Activated CD8-positive, alpha-beta memory T cell treated with anti-CD3 and anti-CD28 coated beads, Interleukin-2, amount 50 U/mL, for 24 hours (primary cell): ENCODE data around the gene ARHGAP20.

Experiments used
- DNase-seq: peaks from one replicate; pipeline ENCODE4 v3.0.0-alpha.2; 2020; ENCODE audit errors: extremely low read depth

The ARHGAP20 gene, protein sequence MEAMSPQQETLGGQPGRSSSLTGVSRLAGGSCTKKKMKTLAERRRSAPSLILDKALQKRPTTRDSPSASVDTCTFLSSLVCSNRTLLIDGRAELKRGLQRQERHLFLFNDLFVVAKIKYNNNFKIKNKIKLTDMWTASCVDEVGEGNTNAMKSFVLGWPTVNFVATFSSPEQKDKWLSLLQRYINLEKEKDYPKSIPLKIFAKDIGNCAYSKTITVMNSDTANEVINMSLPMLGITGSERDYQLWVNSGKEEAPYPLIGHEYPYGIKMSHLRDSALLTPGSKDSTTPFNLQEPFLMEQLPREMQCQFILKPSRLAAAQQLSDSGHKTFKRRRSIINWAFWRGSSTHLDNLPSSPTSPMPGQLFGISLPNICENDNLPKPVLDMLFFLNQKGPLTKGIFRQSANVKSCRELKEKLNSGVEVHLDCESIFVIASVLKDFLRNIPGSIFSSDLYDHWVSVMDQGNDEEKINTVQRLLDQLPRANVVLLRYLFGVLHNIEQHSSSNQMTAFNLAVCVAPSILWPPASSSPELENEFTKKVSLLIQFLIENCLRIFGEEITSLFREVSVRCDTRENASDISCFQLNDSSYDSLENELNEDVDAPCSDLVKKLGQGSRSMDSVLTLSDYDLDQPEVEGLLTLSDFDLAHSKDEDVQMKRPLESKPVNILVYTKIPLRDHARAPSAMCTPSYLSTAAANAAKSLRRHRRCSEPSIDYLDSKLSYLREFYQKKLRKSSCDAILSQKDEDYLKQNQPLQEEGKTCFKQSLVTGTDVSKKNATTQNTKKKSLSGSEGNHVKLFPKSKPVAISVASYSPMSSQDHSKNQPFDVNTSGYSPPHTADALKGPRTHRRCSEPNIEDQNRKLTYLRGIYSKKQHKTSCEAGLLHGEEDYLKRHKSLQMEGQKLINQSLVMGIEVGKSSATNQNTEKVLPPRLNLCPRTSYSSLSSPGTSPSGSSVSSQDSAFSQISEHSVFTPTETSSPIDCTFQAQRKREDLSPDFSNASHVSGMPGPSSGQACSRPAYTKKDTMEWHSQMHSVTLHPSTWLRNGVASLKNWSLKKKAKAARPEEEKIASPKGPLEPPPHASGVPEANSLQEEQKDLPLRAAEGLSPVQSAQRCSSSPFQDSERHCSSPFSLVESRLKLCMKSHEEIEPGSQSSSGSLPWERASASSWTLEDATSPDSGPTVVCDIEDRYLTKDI

DNA sequence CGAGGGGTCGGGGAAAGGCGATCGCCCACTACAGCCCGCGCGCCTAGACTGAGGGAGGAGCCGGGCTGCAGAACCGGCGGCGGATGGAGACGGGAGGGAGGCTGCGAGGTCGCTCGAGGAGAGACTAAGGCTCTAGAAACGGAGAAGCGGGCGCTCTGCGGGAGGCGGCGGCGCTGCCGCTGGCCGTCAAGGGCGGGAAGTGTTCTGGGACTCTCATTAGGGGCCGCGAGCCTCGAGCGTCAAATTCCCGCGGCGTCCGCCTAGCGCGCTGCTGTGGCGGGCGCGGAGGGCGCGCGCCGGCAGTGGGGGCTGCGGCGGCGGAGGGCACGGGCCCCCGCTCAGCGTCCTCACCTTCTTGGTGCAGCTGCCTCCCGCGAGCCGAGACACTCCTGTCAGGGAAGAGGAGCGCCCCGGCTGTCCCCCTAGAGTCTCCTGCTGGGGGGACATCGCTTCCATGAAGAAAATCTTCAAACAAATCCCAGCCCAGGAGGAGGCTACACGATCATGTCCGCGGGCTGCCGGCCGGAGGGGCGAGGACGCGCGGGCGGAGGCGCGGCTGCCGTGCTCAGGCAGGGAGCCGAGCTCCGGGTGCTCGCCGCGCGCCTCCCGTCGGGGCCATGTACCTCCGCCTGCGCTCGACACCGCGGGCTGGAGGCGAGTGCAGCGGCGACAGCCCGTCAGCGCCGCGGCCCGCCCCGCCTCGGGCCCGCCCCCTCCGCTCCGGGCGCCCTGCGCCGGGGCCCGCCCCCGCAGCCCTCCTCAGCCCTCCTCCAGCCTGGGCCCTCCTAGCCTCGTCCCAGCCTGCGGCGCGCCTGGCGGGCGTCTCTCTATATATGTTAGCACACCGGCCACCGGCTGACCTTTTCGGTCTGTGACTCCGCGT, at the start of gene ARHGAP20:
ARHGAP20 (minus strand) TSS at position 662 of the 883 bp plus-strand sequence; CDS start at position 456, 206 bp downstream.
- no peak for DNase-seq

DNA sequence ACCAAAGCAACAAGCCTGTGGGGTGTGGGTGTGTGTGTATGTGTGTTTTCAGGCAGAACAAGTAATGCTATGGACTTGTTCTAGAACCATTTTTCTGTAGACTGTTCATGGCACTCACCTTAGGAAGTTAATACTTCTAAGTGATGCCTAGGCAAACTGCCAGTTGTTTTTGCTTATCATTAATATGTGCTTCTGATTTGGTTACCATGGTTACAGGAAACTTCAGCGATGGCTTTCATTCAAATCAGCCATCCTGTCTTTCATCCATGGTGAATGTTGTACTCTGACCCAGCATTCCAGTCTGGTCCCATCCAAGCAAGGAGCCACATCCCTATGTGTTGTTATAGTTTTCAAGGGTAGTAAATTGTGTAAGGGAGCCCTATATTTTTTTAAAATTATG, 49.8 kb upstream of the ARHGAP20 start:
- no peak for DNase-seq

DNA sequence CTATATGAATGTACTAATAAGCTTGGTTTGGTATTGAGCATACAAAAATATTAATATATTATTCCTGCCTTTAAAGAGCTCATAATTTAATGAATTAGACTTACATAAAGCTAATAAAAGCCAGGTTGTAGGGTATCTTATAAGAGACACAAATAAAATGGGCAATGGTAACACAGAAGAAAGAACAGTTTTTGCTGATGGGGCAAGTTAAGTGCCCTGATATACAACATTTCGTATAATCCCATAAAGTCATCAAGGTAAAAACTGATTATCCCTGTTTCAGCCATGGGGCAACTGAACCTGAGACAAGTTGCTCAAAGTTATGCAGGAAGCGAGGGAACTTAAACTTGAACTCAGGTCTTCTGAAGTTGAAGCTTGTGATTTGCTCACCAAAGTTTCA, 48.9 kb upstream of the ARHGAP20 start:
- no peak for DNase-seq

DNA sequence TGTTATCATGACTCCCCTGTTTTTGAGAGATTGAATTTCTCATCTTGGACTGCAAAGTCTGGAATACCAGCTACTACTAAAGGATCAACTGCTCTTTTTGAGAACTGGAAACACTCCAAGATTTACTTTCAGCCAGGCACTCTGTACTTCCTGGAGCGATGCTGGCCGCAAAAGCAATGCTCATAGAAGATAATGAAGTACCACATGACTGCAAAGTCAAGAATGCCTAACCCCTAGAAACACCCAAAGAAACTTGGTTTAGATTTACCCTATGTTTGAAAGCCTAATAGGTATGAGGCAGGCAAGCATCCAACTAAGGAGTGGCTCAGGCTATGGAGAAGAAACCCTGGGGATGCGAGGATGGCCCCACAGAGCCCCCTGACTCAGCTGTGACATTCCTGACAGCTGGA, 47.7 kb upstream of the ARHGAP20 start:
- no peak for DNase-seq

DNA sequence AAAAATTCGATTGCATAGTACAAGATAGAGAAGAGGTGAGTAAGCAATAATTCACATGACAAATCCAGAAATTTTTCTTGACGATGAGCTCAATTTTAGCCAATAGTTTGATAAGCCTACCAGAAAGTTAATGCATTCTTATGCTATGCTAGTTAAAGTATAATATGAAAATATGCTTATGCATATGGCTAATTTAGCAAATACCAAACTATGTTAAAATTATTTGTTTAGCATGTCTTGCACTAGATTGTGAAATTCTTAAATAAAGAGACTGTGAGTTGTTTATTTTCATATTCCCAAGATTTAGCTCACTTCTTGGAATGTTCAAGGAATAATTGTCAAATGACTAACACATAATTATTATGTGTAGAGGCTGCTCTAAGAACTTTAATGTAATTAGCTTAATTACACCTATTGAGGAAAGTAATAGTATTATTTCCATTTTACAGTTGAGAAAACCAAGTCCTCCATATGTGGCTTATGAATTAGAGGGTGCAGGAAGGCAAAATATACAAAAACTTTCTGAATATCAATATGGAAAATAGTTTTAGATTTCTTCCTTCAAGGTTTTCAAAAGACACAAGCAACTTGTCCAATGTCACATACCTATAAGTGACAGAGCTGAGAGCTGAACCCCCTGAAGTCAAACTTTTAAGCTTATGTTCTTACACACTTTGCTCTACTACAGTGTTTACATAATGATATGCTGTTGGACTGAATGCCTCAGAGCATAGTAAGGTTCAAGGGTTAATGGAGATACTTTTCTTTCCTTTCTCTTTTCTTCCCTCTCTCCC, 45.9 kb upstream of the ARHGAP20 start:
- DNase-seq = no peak

DNA sequence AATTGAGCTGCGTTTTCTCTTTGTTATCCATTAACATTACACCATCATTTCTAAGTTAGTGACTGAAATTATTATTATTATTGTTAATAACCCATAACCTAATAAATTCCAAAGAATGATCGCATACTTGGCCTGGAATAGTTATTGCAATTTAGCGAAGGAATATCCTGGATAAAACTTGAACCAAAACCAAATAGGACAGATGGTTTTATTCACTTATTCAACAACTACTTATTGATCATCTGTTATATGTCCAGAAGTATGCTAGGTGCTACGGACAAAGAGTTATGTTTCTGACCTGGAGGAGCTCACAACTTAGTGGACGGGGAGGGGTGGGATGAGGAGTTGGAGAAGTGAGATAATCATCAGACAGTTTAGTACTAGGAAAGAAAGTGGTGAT, 44.8 kb upstream of the ARHGAP20 start:
- DNase-seq = no peak

DNA sequence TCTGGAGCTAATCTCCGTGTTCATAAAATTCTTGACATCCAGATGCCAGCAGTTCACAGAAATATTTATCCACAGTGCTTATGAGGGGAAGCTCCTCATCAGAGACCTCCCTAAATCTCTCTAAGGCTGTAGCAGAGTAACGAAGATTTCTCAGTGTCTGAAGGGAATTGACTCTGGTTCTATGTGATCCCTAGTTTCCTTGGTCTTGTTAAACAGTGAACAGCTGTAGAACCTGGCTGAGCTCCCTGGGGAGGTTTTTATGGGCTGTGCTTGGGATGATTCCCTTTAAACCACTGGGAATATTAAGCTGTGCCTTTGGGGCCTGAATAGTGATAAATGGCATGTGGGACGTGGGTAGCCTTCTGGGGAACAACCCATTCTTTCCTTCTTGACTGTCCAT, 43.7 kb upstream of the ARHGAP20 start:
- DNase-seq = no peak

DNA sequence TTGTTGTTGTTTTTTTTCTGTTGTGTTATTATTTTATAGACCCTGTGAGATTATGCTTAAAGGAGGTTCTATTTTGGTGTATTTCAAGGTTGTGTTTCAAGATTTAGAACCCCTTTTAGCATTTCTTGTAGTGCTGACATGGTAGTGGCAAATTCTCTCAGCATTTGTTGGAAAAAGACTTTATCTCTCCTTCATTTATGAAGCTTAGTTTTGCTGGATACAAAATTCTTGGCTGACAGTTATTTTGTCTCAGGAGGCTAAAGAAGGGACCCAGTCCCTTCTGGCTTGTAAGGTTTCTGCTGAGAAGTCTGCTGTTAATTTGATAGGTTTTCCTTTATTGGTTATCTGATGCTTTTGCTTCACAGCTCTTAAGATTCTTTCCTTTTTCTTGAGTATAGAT, 40.7 kb upstream of the ARHGAP20 start:
- no peak for DNase-seq

DNA sequence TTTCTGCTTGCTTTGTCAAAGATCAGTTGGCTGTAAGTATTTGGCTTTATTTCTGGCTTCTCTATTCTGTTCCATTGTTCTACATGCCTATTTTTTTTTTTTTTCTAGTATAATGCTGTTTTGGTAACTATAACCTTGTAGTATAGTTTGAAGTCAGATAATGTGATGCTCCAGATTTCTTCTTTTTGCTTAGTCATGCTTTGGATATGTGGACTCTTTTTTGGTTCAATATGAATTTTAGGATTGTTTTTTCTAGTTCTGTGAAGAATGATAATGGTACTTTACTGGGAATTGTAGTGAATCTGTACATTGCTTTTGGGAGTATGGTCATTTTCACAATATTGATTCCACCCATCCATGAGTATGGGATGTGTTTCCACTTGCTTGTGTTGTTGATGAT, 37.9 kb upstream of the ARHGAP20 start:
- no peak for DNase-seq

DNA sequence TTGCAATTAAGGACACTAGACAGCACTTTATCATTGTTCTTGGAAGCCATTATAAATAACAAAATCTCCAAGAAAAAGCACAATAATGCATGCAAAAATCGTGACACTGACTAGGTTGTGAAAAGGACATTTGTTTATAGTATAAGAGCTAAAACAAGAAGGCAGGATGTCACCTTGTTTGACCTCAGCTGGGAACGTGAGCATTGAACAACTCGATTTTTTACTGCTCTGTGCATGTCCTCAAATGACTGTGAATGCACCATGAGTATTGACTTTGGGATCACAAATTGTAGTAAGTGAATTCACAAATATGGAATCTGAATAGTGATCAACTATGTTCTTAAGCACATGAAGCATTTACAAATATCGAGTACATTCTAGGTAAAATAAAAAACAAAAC, 35.3 kb upstream of the ARHGAP20 start:
- no peak for DNase-seq

DNA sequence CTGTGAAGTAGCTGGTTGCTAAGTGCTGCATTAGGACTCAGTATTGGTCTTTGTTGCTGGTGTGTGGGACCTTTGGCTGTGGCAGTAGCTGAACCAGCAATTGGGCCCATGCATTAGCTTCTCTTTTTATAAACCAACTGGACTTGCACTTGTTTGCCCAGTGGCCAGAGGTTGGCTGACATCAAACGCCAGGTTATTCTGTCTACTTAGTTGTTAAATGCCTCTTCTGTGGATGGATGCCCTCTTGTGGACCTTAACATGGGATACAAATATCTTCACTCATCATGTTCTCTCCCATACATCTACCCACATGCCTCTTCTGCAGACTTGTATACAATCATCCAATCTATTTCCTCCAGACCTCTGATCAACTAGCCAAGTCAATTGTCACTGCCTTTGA, 26.4 kb upstream of the ARHGAP20 start:
- no peak for DNase-seq

DNA sequence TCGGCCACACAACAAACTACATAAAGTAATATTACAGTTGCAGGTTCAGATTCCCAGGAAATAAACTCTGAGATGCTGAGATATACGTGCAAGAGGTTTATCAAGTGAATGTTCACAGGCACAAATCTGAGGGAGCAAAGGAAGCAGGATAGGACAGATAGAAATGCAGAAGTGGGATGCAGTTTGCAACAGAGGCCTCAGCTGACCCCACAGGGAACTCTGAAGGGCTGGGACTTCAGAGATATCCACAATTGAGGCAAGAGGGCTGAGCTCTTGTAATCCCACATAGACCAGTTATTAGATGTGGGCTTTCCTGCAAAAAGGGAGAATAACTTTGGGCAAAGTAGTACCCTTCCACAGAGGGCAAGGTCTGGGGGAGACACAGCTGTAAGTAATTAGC, 25.4 kb upstream of the ARHGAP20 start:
- DNase-seq = no peak

DNA sequence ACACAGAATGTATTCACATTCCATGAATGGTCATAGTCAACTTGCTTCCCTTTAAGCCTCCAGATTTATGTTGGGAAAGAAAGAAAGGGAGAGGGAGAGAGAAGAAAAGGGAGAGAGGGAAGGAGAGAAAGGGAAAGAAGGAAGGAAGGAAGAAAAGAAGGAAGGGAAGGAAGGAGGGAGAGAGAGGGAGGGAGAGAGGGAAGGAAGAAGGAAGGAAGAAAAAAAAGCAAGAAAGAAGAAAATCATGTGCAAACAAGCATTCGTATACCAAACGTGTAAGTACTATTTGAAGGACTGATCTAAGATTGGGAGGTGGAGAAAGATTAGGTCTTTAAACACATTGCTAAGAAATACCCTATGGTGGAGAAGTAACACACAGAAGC, 23.9 kb upstream of the ARHGAP20 start:
- DNase-seq = no peak

DNA sequence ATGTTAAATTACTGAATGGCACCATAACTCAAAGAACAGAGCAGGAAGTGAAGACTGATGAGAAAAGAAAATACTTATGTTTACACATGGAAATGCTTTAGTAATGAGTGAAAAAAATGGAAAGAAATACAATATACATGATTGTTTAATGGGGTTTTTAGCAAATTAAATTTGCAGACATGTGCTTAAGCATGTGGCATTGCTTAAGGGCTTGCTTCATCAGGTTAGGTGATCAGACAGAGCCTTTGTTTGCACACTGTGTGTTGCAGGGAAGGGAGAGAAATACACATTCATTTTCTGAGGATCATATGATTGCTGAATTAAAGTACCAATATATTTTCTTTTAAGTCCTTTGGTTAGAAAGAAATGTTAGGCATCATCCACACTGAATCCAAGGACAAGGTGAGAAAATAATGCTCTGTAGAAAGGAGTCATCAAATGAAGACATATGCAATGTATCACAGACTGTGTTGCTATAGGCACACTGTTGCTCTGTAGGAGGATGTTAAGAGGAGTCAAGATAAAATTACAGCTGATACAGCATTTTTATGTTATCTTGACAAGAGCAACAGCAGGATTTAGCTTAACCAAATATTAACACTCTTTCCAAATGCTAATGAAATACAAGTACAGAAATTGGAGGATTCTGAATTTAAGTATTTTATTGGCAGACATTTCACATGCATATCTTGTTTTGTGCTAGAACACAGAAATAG, 23.4 kb upstream of the ARHGAP20 start:
- no peak for DNase-seq

DNA sequence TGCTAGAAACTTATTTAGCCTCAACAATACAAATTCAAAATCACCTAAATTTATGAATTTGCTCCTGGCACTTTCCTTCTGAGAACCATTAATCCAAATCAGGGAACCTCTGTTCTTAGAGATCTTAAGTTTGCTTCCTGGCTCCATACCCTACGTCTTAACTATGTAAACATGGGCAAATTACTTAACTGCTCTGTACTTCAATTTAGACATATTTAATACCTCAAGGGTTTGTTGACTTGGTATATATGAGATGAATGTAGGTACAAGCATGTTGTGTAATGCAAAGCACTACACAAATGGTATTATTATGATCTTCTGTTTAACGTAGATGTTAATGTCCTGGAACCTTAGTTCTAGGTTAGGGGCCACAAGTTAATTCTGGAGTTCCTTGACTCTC, 22.6 kb upstream of the ARHGAP20 start:
- DNase-seq = no peak

DNA sequence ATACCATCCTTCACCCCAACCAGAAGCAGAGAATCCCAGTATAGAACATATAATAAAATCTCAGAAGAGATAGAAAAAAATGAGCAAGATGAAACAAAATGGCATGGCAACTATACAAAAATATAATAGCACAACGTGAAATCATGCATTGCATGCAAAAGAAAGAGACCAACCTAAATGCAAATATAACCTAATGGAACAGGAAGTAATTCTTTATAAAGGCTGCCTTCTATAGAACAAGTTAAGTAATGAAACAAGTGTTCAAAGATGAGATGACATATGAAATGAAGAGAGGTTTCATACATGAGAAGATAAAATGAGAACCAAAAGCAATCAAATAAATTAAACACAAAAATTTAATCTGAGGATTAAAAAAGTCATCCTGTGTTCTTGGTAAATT, 18.5 kb upstream of the ARHGAP20 start:
- no peak for DNase-seq

DNA sequence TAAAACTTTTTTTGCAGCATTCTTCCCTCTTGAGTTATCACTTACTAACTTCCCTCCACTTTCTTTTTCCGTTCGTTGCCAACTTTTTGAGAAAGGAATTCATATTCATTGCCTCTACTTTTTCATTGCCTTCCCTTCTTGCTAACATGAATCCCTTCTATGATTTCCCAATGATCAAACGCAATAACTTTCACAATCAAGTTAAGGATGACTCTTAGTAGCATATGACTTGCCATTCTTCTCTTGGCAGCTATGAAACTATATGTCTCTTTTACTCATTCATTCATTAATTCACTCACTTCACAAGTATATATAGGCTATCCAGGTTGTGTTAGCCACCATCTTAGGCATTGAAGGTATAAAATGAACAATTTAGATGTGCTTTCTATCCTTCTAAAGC, 16.6 kb upstream of the ARHGAP20 start:
- DNase-seq = no peak

DNA sequence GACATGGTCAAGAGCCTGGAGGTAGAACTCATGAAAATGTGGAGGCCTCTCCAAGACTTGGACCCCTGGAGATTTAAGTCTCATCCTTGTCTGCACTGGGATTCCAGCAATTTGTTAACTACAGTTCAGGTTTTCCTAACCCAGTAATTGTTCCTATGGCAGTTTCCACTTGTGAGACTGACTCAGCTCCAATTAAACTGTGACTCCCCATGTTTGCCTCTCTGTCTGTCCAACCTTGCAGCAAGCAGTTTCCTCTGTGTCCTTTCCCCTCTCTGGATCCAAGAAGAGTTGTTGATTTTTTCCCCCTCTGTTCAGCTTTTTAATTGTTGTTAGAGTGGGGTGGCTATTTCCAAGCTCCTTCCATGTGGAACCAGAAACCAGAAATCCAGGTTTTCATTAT, 16.2 kb upstream of the ARHGAP20 start:
- DNase-seq = no peak

DNA sequence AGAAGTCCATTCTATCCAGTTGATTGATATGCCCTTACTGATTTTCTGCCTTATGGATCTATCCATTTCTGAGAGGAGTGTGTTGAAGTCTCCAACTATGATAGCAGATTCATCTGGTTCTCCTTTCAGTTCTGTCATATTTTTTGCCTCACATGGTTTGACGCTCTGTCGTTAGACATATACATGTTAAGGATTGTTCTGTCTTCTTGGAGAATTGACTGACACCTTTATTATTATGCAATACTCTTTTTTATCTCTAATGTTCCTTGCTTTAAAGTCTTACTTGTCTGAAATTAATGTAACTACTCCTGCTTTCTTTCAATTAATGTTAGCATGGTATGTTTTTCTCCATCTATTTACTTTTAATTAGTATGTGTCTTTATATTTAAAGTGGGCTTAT, 12.1 kb upstream of the ARHGAP20 start:
- no peak for DNase-seq
